ENCODE results near the gene TRPM2.

- TF ChIP-seq U2AF1 (optimal IDR thresholded peaks at IDR 0.05; ENCODE audit: low read depth, low read length), result no peak
- TF ChIP-seq ZBTB10 (CRISPR knock-in tag; IDR thresholded peaks at IDR 0.05; ENCODE audit: borderline replicate concordance), result no peak
- no peak for TF ChIP-seq ZNF878 (CRISPR knock-in tag; IDR thresholded peaks at IDR 0.05)
- no peak for TF ChIP-seq NFRKB (IDR thresholded peaks at IDR 0.05)
- no peak for TF ChIP-seq POLR2A (IDR thresholded peaks at IDR 0.05; ENCODE audit: insufficient read depth in 1 of 2, low read depth in 2 of 2, low read length in 2 of 2)
- TF ChIP-seq PTBP1 (IDR thresholded peaks at IDR 0.05; ENCODE audit: low read depth, low read length, poor library complexity, severe bottlenecking), result no peak
- no peak for TF ChIP-seq TP53 (CRISPR knock-in tag; conservative IDR thresholded peaks at IDR 0.05)
- TF ChIP-seq, protein P1, sequence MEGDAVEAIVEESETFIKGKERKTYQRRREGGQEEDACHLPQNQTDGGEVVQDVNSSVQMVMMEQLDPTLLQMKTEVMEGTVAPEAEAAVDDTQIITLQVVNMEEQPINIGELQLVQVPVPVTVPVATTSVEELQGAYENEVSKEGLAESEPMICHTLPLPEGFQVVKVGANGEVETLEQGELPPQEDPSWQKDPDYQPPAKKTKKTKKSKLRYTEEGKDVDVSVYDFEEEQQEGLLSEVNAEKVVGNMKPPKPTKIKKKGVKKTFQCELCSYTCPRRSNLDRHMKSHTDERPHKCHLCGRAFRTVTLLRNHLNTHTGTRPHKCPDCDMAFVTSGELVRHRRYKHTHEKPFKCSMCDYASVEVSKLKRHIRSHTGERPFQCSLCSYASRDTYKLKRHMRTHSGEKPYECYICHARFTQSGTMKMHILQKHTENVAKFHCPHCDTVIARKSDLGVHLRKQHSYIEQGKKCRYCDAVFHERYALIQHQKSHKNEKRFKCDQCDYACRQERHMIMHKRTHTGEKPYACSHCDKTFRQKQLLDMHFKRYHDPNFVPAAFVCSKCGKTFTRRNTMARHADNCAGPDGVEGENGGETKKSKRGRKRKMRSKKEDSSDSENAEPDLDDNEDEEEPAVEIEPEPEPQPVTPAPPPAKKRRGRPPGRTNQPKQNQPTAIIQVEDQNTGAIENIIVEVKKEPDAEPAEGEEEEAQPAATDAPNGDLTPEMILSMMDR (CRISPR knock-in tag; IDR thresholded peaks at IDR 0.05), result no peak
- no peak for TF ChIP-seq GMEB2 (CRISPR knock-in tag; IDR thresholded peaks at IDR 0.05; ENCODE audit: low read depth)
- no peak for TF ChIP-seq THAP7 (CRISPR knock-in tag; IDR thresholded peaks at IDR 0.05)
These were observed 48.2 kb downstream of the TRPM2 start for GRCh38 chr21:44401386-44402160.

Measured in HepG2 (cell line).